Spleen (tissue), 11 donors: ENCODE results near the gene AHNAK. TPM values are rescaled to one million over a fixed set of nuclear protein-coding genes. Genes with fewer than 3 reads are reported as not detected.

Source experiments
- DNase-seq: peaks from one replicate; pipeline ENCODE4 v3.0.0-alpha.2; 2020
- H3K27ac ChIP-seq, 8 donors: fragments of 200-600 bp; sonication (generic) in 7 of 8; 1 replicate in 4 of 8; 2 replicates in 4 of 8; pipeline versions ENCODE4 v1.5.0 to v1.8.0; 2016 to 2021; ENCODE audit warnings: inconsistent platforms in 4 of 8, mild to moderate bottlenecking in 4 of 8, moderate library complexity in 1 of 8
- H3K27me3 ChIP-seq, 7 donors: fragments of 200-600 bp; sonication (generic) in 6 of 7; replicated peaks in 1 of 7; 1 replicate in 4 of 7; 2 replicates in 3 of 7; pipeline versions ENCODE4 v1.5.0 to v1.8.0; 2016 to 2021; ENCODE audit warnings: inconsistent platforms in 3 of 7, mild to moderate bottlenecking in 1 of 7
- H3K36me3 ChIP-seq, 6 donors: fragments of 200-600 bp; sonication (generic) in 5 of 6; 1 replicate in 4 of 6; 2 replicates in 2 of 6; pipeline versions ENCODE4 v1.5.0 to v1.8.0; 2016 to 2021; ENCODE audit warnings: inconsistent platforms in 2 of 6
- H3K4me1 ChIP-seq, 6 donors: fragments of 200-600 bp; sonication (generic) in 5 of 6; 1 replicate in 3 of 6; 2 replicates in 3 of 6; pipeline versions ENCODE4 v1.5.0 to v1.8.0; 2016 to 2021; ENCODE audit warnings: inconsistent platforms in 3 of 6
- H3K4me3 ChIP-seq, 8 donors: fragments of 200-600 bp; sonication (generic) in 7 of 8; 1 replicate in 4 of 8; 2 replicates in 4 of 8; pipeline versions ENCODE4 v1.5.0 to v1.8.0; 2016 to 2021; ENCODE audit warnings: inconsistent platforms in 4 of 8, mild to moderate bottlenecking in 4 of 8, moderate library complexity in 2 of 8
- H3K9me3 ChIP-seq, 8 donors: fragments of 200-600 bp; sonication (generic) in 7 of 8; 1 replicate in 4 of 8; 2 replicates in 4 of 8; pipeline versions ENCODE4 v1.5.0 to v1.8.0; 2016 to 2021; ENCODE audit warnings: inconsistent platforms in 4 of 8
- POLR2A ChIP-seq, 3 donors: fragments of 450-650 bp; IDR thresholded peaks; one replicate each; pipeline ENCODE4 v1.5.1; 2017; ENCODE audit warnings: antibody characterized with exemption in 3 of 3, mild to moderate bottlenecking in 1 of 3
- POLR2AphosphoS5 ChIP-seq, 3 donors: sonication (generic); formaldehyde crosslinking; IDR thresholded peaks; one replicate each; pipeline ENCODE4 v1.5.1; 2017; ENCODE audit warnings: antibody characterized with exemption in 3 of 3
- WGBS, 5 donors: extraction: QIAGEN DNeasy Blood & Tissue Kit in 3 of 5; methylation state at CpG; one replicate each; pipeline versions ENCODE4 v1.1.5 to v1.1.7; 2013 to 2018; 5-methylcytosine and 5-hydroxymethylcytosine counted together
- intact Hi-C: fragments of 100-400 bp; cut with DNase I; formaldehyde crosslinking; loops from one replicate; pipeline ENCODE4 v1.15.0; 2023; ENCODE audit warnings: low total_unique reads
- polyA plus RNA-seq, 3 donors: library from polyadenylated mRNA; stranded (reverse); fragments of 200-250 nt; gene quantifications; one replicate each; pipeline ENCODE4 v1.2.1, GENCODE V29; 2013
- total RNA-seq, 7 donors: library from RNA; depleted of rRNA in 3 of 7; stranded (reverse); fragments of >200 nt in 3 of 7; fragmentation: NEBNext Ultra II Directional in 4 of 7; extraction: Animal tissue kit (Norgen Biotek cat#: 25700) in 4 of 7; gene quantifications; one replicate each; pipeline versions ENCODE4 v1.1.0 to v1.2.1, GENCODE V29; 2016 to 2021
- TF ChIP-seq, protein P1 (sequence below), 11 experiments: fragments of 200-600 bp in 7 of 11; fragments of 450-650 bp in 4 of 11; sonication (generic) in 4 of 11; IDR thresholded peaks in 8 of 11; conservative IDR thresholded peaks in 3 of 11; 1 replicate in 7 of 11; 2 replicates in 4 of 11; pipeline versions ENCODE4 v1.4.0 to v1.8.0; 2016 to 2021; ENCODE audit warnings: antibody characterized with exemption in 11 of 11, inconsistent platforms in 4 of 11, mild to moderate bottlenecking in 1 of 11
- donor health status: healthy with polysubstance abuse.
- donor health status: DM: no; HTN: no; CAD: no; lungs with moderate emphysema.
- donor health status: DM: no; HTN: no; CAD: no.
- donor health status: Bipolar disorder and iron deficiency.
- donor health status: healthy.
- donor health status: DM: no; HTN: no; CAD: no.
- donor health status: DM: yes; HTN: yes; CAD: no.

Gene AHNAK
- total and polyA plus RNA-seq, 10 donors: 11.8 to 370 (median 259) TPM

DNA sequence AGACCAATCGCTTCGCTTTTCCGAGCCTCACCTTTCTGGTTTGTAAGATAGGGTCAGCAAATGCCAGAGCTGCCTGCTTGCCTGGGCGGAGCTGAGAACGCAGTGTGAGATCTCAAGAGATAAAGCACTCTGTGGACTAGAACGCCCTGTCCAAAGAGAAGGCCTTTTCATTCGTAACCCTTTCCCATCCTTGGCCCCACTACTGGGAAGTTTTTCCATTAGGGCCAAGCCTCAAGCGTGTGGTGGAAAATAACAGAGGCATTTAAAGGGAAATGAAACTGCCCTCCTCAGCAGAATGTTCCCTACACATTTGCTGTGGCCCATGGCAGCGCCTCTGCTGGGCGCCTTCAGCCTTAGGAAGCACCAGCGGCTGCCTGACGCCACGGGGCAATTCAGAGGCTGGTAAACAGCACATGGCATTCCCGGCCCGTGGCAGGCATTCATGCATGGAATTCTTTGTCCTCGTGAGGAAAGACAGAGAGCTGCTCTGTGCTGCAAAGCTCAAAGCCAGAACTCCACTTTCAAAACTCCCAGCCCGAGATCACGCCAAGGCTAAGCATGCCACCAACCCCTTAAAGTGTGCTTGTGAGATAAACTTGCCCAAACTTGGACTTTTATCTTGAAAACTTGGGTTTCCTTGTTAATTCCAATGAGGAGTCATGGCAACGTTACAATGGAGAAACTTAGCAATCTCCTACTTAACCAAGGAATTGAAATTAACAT is 38.1 kb downstream of the AHNAK start:
- Histone ChIP-seq H3K4me1 (peaks cover 0 to 61% (median 16%) of the 10 kb centered on the region in 6 donors), H3K4me3 (peak overlapping the region in 1 of 8 donors; percentile 8), H3K9me3 (no peaks in the 10 kb centered on the region), H3K27ac (peak overlapping the region in 6 of 8 donors; percentile 33 to 59 (median 54)), H3K36me3 (no peaks in the 10 kb centered on the region), H3K27me3 (peaks cover 0 to 4% (median 0%) of the 10 kb centered on the region in 7 donors)
- 27 to 41% (median 37%) methylated on average over 19 of the region's 19 CpGs for WGBS, 5 donors
- peak; percentile 81 for DNase-seq
- intact Hi-C loops: no loop called here
- no peak for TF ChIP-seq POLR2A (IDR thresholded peaks at IDR 0.05)
- TF ChIP-seq, protein P1, sequence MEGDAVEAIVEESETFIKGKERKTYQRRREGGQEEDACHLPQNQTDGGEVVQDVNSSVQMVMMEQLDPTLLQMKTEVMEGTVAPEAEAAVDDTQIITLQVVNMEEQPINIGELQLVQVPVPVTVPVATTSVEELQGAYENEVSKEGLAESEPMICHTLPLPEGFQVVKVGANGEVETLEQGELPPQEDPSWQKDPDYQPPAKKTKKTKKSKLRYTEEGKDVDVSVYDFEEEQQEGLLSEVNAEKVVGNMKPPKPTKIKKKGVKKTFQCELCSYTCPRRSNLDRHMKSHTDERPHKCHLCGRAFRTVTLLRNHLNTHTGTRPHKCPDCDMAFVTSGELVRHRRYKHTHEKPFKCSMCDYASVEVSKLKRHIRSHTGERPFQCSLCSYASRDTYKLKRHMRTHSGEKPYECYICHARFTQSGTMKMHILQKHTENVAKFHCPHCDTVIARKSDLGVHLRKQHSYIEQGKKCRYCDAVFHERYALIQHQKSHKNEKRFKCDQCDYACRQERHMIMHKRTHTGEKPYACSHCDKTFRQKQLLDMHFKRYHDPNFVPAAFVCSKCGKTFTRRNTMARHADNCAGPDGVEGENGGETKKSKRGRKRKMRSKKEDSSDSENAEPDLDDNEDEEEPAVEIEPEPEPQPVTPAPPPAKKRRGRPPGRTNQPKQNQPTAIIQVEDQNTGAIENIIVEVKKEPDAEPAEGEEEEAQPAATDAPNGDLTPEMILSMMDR (IDR thresholded peaks at IDR 0.05 in 8 of 11, conservative IDR thresholded peaks at IDR 0.05 in 3 of 11): peak in 9 of 11 experiments; percentile 16 to 66 (median 51)
- peak; percentile 70 to 72 (median 71) for TF ChIP-seq POLR2AphosphoS5 (IDR thresholded peaks at IDR 0.05)

DNA sequence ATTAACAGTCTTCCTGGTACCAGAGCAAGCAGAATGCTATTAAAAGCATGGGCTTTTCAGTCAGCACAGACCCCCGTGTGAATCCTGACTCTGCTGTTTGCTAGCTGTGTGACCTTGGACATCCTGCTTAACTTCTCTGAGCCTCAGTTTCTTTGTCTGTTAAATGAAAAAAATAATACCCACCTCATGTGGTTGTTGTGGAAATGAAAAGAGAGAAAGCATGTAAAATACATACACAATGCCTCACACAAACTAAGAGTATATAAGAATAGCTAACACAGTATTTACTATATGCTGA is 39.5 kb downstream of the AHNAK start:
- 60 to 86% (median 75%) methylated on average over 1 of the region's 1 CpG for WGBS, 5 donors
- no peak for DNase-seq
- no peak overlapping the region for H3K4me3 ChIP-seq
- H3K27ac ChIP-seq: no peak overlapping the region
- intact Hi-C loops: no loop called here
- H3K9me3 ChIP-seq: no peaks in the 10 kb centered on the region
- TF ChIP-seq, protein P1 (IDR thresholded peaks at IDR 0.05 in 8 of 11, conservative IDR thresholded peaks at IDR 0.05 in 3 of 11): no peak
- TF ChIP-seq POLR2A (IDR thresholded peaks at IDR 0.05) (no peak), POLR2AphosphoS5 (IDR thresholded peaks at IDR 0.05) (no peak)
- peaks cover 0 to 70% (median 27%) of the 10 kb centered on the region in 6 donors for H3K4me1 ChIP-seq
- no peaks in the 10 kb centered on the region for H3K36me3 ChIP-seq
- peaks cover 0 to 4% (median 0%) of the 10 kb centered on the region in 7 donors for H3K27me3 ChIP-seq

DNA sequence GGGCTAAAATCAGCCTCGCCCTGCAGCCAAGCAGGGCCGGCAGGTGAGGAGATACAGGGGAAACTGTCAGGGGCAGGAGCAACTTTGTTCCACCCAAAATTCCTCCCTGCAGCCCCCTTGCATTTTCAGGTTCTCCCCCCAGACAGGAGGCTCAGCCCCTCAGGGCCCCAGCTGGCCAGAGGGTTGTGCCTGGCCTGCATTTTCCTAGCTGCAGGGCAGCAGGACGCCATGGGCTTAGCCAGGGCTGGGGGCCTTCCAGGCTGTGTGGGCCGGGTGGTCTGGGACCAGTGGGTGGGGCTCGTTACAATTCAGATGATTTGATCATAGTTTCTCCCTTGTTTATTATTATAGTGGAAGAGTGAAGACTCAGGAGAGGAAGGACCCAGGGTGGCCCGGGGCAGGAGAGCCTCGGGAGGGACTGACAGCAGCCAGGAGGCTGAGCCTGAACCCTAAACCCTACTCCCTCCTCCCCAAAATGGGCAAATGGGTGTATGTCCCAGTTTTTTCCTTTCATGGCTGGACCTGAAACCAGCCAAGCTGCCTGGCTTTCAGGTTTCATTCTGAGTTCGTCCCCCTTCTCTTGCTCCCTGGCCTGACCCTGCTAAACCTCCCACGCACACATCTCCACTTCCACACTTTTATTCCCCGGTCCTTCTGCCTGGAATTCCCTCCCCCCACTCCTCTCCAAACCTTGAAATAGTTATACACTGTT is 40.0 kb downstream of the AHNAK start:
- 75 to 89% (median 82%) methylated on average over 10 of the region's 10 CpGs for WGBS, 5 donors
- peaks cover 0 to 4% (median 0%) of the 10 kb centered on the region in 7 donors for H3K27me3 ChIP-seq
- no peaks in the 10 kb centered on the region for H3K9me3 ChIP-seq
- H3K4me1 ChIP-seq: peaks cover 0 to 75% (median 29%) of the 10 kb centered on the region in 6 donors
- no peak overlapping the region for H3K27ac ChIP-seq
- no peak for DNase-seq
- no peak overlapping the region for H3K4me3 ChIP-seq
- TF ChIP-seq POLR2A (IDR thresholded peaks at IDR 0.05) (no peak), POLR2AphosphoS5 (IDR thresholded peaks at IDR 0.05) (no peak)
- TF ChIP-seq, protein P1 (IDR thresholded peaks at IDR 0.05 in 8 of 11, conservative IDR thresholded peaks at IDR 0.05 in 3 of 11): no peak
- H3K36me3 ChIP-seq: no peaks in the 10 kb centered on the region
- intact Hi-C loops: no loop called here
